WTC11 (cell line): ENCODE measurements around the gene GRM1.

ENCODE experiments used
- CTCF ChIP-seq: fragments of 200-600 bp; IDR thresholded peaks from 2 replicates; pipeline ENCODE4 v1.8.0; 2022; ENCODE audit warnings: antibody characterized with exemption
- HMGXB4 ChIP-seq: sonication (generic); formaldehyde crosslinking; IDR thresholded peaks from 2 replicates; pipeline ENCODE4 v1.8.1; 2023; ENCODE audit warnings: mild to moderate bottlenecking, moderate library complexity, missing genetic modification reagents
- MAX ChIP-seq: sonication (generic); formaldehyde crosslinking; IDR thresholded peaks from 2 replicates; pipeline ENCODE4 v1.8.0; 2022; ENCODE audit warnings: mild to moderate bottlenecking, missing genetic modification reagents

- TF ChIP-seq HMGXB4 (CRISPR knock-in tag) (no peak), CTCF (no peak), MAX (CRISPR knock-in tag) (no peak)
These were observed 84.3 kb downstream of the GRM1 start for GRCh38 chr6:146113084-146113623.
